CD4-positive, CD25-positive, alpha-beta regulatory T cell (primary cell): ENCODE measurements around the gene C3orf20. TPM values are rescaled to one million over a fixed set of nuclear protein-coding genes. Genes with fewer than 3 reads are reported as not detected.

Experiments
- ATAC-seq, 2 donors: fragments of 150-1000 bp; cut with Tn5 transposase; one replicate each; pipeline ENCODE4 v1.10.0; 2021; ENCODE audit warnings: low read depth in 2 of 2, moderate number of reproducible peaks in 2 of 2, moderate library complexity in 1 of 2
- DNase-seq, 3 donors: peaks; one replicate each; pipeline versions ENCODE4 v3.0.0 to v3.0.0-alpha.2; 2012 to 2022; ENCODE audit warnings: mixed read lengths in 1 of 3
- H3K27ac ChIP-seq: one replicate; pipeline ENCODE4 v1.7.0; 2013; ENCODE audit warnings: mild to moderate bottlenecking, low read length; ENCODE audit not compliant: insufficient read depth, poor library complexity, severe bottlenecking
- H3K27me3 ChIP-seq: one replicate; pipeline ENCODE4 v1.7.0; 2013; ENCODE audit warnings: low read length; ENCODE audit not compliant: control insufficient read depth, insufficient read depth
- H3K36me3 ChIP-seq: one replicate; pipeline ENCODE4 v1.7.0; 2013; ENCODE audit warnings: mild to moderate bottlenecking, low read length, moderate library complexity; ENCODE audit not compliant: control insufficient read depth, insufficient read depth
- H3K4me1 ChIP-seq: 2 replicates; pipeline ENCODE4 v1.7.0; 2013; ENCODE audit warnings: mild to moderate bottlenecking, low read length; ENCODE audit not compliant: insufficient read depth, control insufficient read depth, poor library complexity, severe bottlenecking
- H3K4me3 ChIP-seq: one replicate; pipeline ENCODE4 v1.7.0; 2013; ENCODE audit warnings: low read depth, mild to moderate bottlenecking, low read length, moderate library complexity
- H3K9me3 ChIP-seq, 2 experiments: 1 replicate in 1 of 2; 2 replicates in 1 of 2; pipeline ENCODE4 v1.7.0; 2013; ENCODE audit warnings: low read length in 2 of 2, mild to moderate bottlenecking in 1 of 2, moderate library complexity in 1 of 2; ENCODE audit not compliant: control insufficient read depth in 2 of 2
- H3K27ac Mint-ChIP-seq, 3 donors: one replicate each; pipeline ENCODE4 v1.8.0; 2020 to 2022; ENCODE audit warnings: mild to moderate bottlenecking in 3 of 3, mixed read lengths in 3 of 3, moderate library complexity in 2 of 3
- H3K27me3 Mint-ChIP-seq: one replicate; pipeline ENCODE4 v1.8.0; 2022; ENCODE audit warnings: mild to moderate bottlenecking, mixed read lengths
- H3K36me3 Mint-ChIP-seq: one replicate; pipeline ENCODE4 v1.8.0; 2020; ENCODE audit warnings: mixed read lengths
- H3K4me1 Mint-ChIP-seq, 4 donors: one replicate each; pipeline ENCODE4 v1.8.0; 2020 to 2022; ENCODE audit warnings: mixed read lengths in 4 of 4, mild to moderate bottlenecking in 1 of 4
- H3K4me3 Mint-ChIP-seq, 4 donors: one replicate each; pipeline ENCODE4 v1.8.0; 2020 to 2022; ENCODE audit warnings: mild to moderate bottlenecking in 4 of 4, mixed read lengths in 4 of 4, moderate library complexity in 3 of 4
- H3K9me3 Mint-ChIP-seq, 7 donors: one replicate each; pipeline ENCODE4 v1.8.0; 2020 to 2022; ENCODE audit warnings: mixed read lengths in 7 of 7, mild to moderate bottlenecking in 3 of 7, moderate library complexity in 2 of 7
- polyA plus RNA-seq, 4 donors: library from polyadenylated mRNA; unstranded; fragments of 300-500 nt; fragmentation: Illumina TruSeq; gene quantifications; one replicate each; pipeline ENCODE4 v1.2.3, GENCODE V29; 2021
- total RNA-seq: library from RNA; stranded (reverse); gene quantifications from one replicate; pipeline ENCODE4 v1.2.3, GENCODE V29; 2022

C3orf20 gene
- total and polyA plus RNA-seq, 5 donors from 2014 or later = 0.37 TPM; not detected in 4

- Histone ChIP-seq H3K4me1 (no peaks in the 10 kb centered on the region), H3K9me3 (no peaks in the 10 kb centered on the region), H3K27me3 (no peaks in the 10 kb centered on the region), H3K36me3 (peaks cover 64% of the 10 kb centered on the region), H3K27ac (no peak overlapping the region), H3K4me3 (no peak overlapping the region)
- Mint-ChIP-seq H3K27ac (peak overlapping the region in 1 of 3 donors; percentile 29), H3K4me3 (no peak overlapping the region), H3K36me3 (peaks cover 32% of the 10 kb centered on the region), H3K4me1 (peaks cover 0 to 4% (median 3%) of the 10 kb centered on the region in 4 donors), H3K9me3 (no peaks in the 10 kb centered on the region), H3K27me3 (no peaks in the 10 kb centered on the region)
- ATAC-seq (no peak), DNase-seq (no peak)
Observed at GRCh38 chr3:14672588-14672987, 2.4 kb upstream of the C3orf20 start.

- Mint-ChIP-seq H3K9me3 (peaks cover 0 to 4% (median 2%) of the 10 kb centered on the region in 7 donors), H3K27me3 (no peaks in the 10 kb centered on the region), H3K4me1 (peaks cover 0 to 4% (median 1%) of the 10 kb centered on the region in 4 donors), H3K36me3 (peaks cover 26% of the 10 kb centered on the region), H3K4me3 (no peak overlapping the region), H3K27ac (peak overlapping the region in 2 of 3 donors; percentile 27 to 65)
- Histone ChIP-seq H3K27ac (no peak overlapping the region), H3K27me3 (no peaks in the 10 kb centered on the region), H3K4me1 (no peaks in the 10 kb centered on the region), H3K4me3 (no peak overlapping the region), H3K9me3 (no peaks in the 10 kb centered on the region), H3K36me3 (peaks cover 22% of the 10 kb centered on the region)
- no peak for DNase-seq
- ATAC-seq = no peak
Observed at GRCh38 chr3:14676881-14677280, 1.9 kb downstream of the C3orf20 start.

GRCh38 chr3:14678015-14678503 lies 3.1 kb downstream of the C3orf20 start:
- ATAC-seq (no peak), DNase-seq (no peak)
- Histone ChIP-seq H3K4me1 (no peaks in the 10 kb centered on the region), H3K4me3 (no peak overlapping the region), H3K9me3 (no peaks in the 10 kb centered on the region), H3K36me3 (peaks cover 11% of the 10 kb centered on the region), H3K27me3 (no peaks in the 10 kb centered on the region), H3K27ac (no peak overlapping the region)
- H3K27ac Mint-ChIP-seq = no peak overlapping the region
- peaks cover 0 to 4% (median 2%) of the 10 kb centered on the region in 7 donors for H3K9me3 Mint-ChIP-seq
- H3K27me3 Mint-ChIP-seq = no peaks in the 10 kb centered on the region
- H3K36me3 Mint-ChIP-seq = peaks cover 23% of the 10 kb centered on the region
- H3K4me1 Mint-ChIP-seq = peaks cover 0 to 4% (median 1%) of the 10 kb centered on the region in 4 donors
- no peak overlapping the region for H3K4me3 Mint-ChIP-seq

GRCh38 chr3:14680115-14680514 lies 5.2 kb downstream of the C3orf20 start:
- Mint-ChIP-seq H3K27me3 (no peaks in the 10 kb centered on the region), H3K27ac (no peak overlapping the region), H3K4me1 (peaks cover 0 to 2% (median 0%) of the 10 kb centered on the region in 4 donors), H3K36me3 (peaks cover 23% of the 10 kb centered on the region), H3K9me3 (peaks cover 0 to 4% (median 2%) of the 10 kb centered on the region in 7 donors), H3K4me3 (no peak overlapping the region)
- Histone ChIP-seq H3K27me3 (no peaks in the 10 kb centered on the region), H3K9me3 (no peaks in the 10 kb centered on the region), H3K4me1 (no peaks in the 10 kb centered on the region), H3K4me3 (no peak overlapping the region), H3K27ac (no peak overlapping the region), H3K36me3 (no peaks in the 10 kb centered on the region)
- ATAC-seq = no peak
- DNase-seq = no peak

GRCh38 chr3:14680716-14681115 lies 5.8 kb downstream of the C3orf20 start:
- ATAC-seq = no peak

GRCh38 chr3:14684447-14684846 lies 9.5 kb downstream of the C3orf20 start:
- no peak overlapping the region for H3K27ac ChIP-seq
- no peak overlapping the region for H3K4me3 ChIP-seq
- H3K36me3 Mint-ChIP-seq = peaks cover 16% of the 10 kb centered on the region
- DNase-seq (no peak), ATAC-seq (no peak)
- no peaks in the 10 kb centered on the region for H3K4me1 Mint-ChIP-seq
- no peaks in the 10 kb centered on the region for H3K9me3 ChIP-seq
- no peaks in the 10 kb centered on the region for H3K27me3 Mint-ChIP-seq
- H3K27me3 ChIP-seq = peaks cover 2% of the 10 kb centered on the region
- H3K36me3 ChIP-seq = no peaks in the 10 kb centered on the region
- H3K9me3 Mint-ChIP-seq = peaks cover 0 to 4% (median 2%) of the 10 kb centered on the region in 7 donors
- H3K27ac Mint-ChIP-seq = no peak overlapping the region
- H3K4me1 ChIP-seq = no peaks in the 10 kb centered on the region
- no peak overlapping the region for H3K4me3 Mint-ChIP-seq

More at GRCh38 chr3:14680716-14681115, 5.8 kb downstream of the C3orf20 start:
- Mint-ChIP-seq H3K27me3 (no peaks in the 10 kb centered on the region), H3K4me3 (no peak overlapping the region), H3K36me3 (peaks cover 20% of the 10 kb centered on the region), H3K4me1 (no peaks in the 10 kb centered on the region), H3K9me3 (peaks cover 0 to 4% (median 2%) of the 10 kb centered on the region in 7 donors), H3K27ac (no peak overlapping the region)
- no peak for DNase-seq
- Histone ChIP-seq H3K36me3 (no peaks in the 10 kb centered on the region), H3K4me1 (no peaks in the 10 kb centered on the region), H3K27me3 (no peaks in the 10 kb centered on the region), H3K27ac (no peak overlapping the region), H3K4me3 (no peak overlapping the region), H3K9me3 (no peaks in the 10 kb centered on the region)

GRCh38 chr3:14685179-14685578 lies 10.2 kb downstream of the C3orf20 start:
- Histone ChIP-seq H3K27ac (no peak overlapping the region), H3K4me1 (no peaks in the 10 kb centered on the region), H3K9me3 (no peaks in the 10 kb centered on the region), H3K4me3 (no peak overlapping the region), H3K27me3 (peaks cover 5% of the 10 kb centered on the region), H3K36me3 (no peaks in the 10 kb centered on the region)
- H3K4me3 Mint-ChIP-seq = no peak overlapping the region
- DNase-seq (no peak), ATAC-seq (no peak)
- H3K36me3 Mint-ChIP-seq = peaks cover 13% of the 10 kb centered on the region
- no peaks in the 10 kb centered on the region for H3K27me3 Mint-ChIP-seq
- no peak overlapping the region for H3K27ac Mint-ChIP-seq
- H3K9me3 Mint-ChIP-seq = peaks cover 0 to 2% (median 2%) of the 10 kb centered on the region in 7 donors
- no peaks in the 10 kb centered on the region for H3K4me1 Mint-ChIP-seq

- no peaks in the 10 kb centered on the region for H3K9me3 ChIP-seq
- peaks cover 3% of the 10 kb centered on the region for H3K36me3 Mint-ChIP-seq
- no peak overlapping the region for H3K27ac Mint-ChIP-seq
- DNase-seq (no peak), ATAC-seq (no peak)
- H3K36me3 ChIP-seq = no peaks in the 10 kb centered on the region
- H3K9me3 Mint-ChIP-seq = peaks cover 0 to 2% (median 0%) of the 10 kb centered on the region in 7 donors
- no peaks in the 10 kb centered on the region for H3K4me1 ChIP-seq
- no peaks in the 10 kb centered on the region for H3K27me3 Mint-ChIP-seq
- no peak overlapping the region for H3K4me3 Mint-ChIP-seq
- no peak overlapping the region for H3K27ac ChIP-seq
- peaks cover 9% of the 10 kb centered on the region for H3K27me3 ChIP-seq
- no peaks in the 10 kb centered on the region for H3K4me1 Mint-ChIP-seq
- no peak overlapping the region for H3K4me3 ChIP-seq
Observed at GRCh38 chr3:14687360-14687759, 12.4 kb downstream of the C3orf20 start.
